Hypothalamus (tissue), 51 donors: ENCODE measurements around the gene COBL.

Source experiments
- DNase-seq, 51 donors: peaks; one replicate each; lab custom pipeline; 2025; lab: John Stamatoyannopoulos, UW

The COBL gene

DNA sequence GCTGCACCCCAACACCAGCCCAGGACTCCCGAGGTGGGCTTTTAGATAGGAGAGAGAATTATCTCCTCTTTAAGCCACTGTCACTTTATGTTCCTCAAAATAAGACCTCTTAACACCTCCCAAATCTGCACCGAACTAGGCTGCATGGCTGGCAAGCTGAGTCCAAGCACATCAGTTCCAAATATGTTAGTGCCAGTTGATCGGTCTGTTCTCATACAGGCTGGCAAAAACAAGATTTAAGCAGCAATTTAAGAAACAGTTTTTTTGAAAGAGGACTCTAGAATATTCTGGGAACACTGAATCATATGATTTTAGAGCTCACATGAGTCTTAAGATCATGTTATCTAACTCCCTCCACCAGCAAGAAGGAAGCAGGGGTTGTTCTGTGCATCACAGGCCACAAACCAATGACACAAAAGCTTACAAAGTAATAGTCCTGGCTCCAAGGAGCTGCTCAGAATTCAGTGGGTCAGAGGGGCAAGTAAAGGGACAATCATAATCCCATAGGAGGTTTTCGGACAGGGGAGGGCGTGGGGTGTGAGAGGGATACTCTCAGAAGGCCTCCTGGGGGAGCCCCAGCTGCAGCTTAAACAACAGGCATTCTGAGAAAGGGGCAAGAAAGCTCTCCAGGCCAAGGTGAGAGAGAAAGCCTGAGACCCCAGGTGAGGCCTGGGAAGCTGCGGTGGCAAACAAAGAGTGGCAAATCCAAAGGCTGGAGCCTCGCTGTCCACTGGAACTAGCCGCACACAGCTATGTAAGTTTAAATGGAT is 7.1 kb downstream of the COBL start:
- DNase-seq = no peak

DNA sequence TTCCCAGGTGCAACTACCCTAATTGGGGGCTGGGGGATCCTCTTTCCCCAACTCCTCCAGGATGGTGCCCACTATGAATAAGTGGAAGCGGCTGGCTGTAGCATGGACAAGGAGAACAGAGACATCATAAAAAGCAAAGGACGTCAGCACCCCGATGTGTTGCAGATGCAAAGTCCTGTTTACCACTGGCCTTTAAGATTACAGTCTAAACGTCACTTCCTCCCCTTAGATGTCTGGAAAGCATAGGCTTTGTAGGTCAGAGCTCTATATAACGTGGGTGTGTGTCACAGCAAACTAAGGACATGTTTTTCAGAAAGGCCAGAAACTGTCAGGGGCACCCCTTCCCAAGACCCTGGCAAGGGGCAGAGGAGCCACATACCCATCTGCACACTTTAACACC is 7.9 kb downstream of the COBL start:
- no peak for DNase-seq

GRCh38 chr7:51308265-51308664 is 8.3 kb downstream of the COBL start:
- DNase-seq = no peak

DNA sequence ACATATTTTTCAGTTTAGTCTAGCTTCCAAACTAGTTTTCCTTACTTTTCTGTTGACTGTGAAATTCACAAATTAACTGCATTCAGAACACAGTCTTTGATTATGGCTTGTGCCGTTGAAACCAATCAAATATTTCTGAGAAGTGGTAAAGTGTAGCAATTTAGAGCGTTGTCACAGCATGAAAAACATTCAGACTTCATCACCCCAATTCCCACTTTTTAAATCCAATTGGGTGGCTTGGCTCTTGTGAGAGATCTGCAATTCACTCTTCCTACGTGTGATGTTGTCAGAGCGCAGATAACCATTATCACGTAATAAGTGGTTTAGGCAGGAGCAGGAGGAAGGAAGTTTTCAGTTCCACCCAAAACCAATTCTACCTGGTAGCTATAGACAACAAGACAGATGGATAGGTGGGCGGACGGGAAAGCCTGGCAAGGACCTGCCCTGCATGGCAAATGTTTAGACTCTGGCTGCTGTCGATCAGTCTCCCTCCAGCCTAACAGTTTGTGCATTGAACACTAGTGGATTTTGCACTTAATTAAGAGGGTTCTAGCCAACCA is 8.9 kb downstream of the COBL start:
- no peak for DNase-seq

GRCh38 chr7:51306761-51307160 is 9.8 kb downstream of the COBL start:
- no peak for DNase-seq

DNA sequence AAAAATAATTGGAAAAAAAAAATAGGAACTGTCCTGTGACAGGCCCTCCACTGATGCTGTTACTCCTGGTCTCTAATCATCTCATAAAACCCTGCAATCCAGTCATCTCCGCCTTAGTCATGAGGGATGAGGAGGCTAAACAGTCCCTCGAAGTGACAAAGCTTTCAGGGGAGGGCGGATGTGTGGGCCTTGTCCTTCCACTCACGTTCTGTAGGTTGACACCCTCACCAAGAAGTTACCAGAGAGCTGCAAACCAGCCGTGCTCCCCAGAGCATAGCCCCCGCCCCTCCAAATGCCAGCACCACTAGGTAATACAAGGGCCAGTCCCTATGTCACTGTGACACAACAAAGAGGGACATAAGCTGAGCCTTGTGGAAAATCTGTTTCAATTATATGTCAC is 11.9 kb downstream of the COBL start:
- no peak for DNase-seq

GRCh38 chr7:51303142-51303525 is 13.5 kb downstream of the COBL start:
- DNase-seq = no peak

- no peak for DNase-seq
Observed at GRCh38 chr7:51301806-51302205, 14.8 kb downstream of the COBL start.

DNA sequence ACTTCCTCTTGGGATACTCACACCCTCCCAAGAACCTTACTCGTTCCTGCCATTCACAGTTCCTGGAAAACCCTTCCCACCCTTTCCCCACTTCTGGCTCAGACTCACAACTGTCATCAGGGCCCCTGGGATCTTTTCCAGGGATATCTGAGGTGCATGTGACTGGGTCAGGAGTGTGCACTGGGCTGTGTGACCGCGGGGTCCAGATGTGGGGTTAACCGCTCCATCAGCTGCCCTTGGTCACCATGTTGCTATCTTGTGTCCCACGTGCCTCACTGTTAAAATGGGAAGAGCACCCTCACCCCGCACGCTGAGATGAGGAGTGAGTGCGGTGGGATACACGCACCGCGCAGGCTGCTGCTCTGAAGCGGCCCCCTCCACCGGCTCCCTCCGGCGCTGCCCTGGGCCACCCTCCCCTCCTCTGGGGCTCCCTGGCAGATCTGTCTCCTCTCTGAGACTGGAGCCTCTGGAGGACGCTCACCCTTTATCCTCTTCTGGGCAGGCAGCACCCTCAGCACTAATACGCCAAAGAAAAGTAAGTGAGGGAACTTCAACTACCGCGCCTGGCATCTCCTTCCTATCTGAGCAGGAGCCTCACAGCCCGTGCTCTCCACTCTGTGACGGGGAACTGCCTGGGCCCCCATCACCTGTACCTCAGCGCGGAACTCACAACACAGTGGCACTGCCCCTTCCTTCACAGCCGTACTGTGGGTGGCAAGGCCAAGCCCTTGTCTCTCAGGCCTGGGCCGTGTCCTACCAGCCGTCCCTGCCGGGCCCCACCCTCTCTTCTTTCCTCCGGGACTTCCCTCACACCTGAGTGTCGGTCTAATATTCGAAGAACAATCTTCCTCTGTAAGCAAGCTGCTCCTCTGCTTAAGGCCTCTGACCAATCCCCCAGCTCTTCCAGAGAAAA is 15.6 kb downstream of the COBL start:
- no peak for DNase-seq

DNA sequence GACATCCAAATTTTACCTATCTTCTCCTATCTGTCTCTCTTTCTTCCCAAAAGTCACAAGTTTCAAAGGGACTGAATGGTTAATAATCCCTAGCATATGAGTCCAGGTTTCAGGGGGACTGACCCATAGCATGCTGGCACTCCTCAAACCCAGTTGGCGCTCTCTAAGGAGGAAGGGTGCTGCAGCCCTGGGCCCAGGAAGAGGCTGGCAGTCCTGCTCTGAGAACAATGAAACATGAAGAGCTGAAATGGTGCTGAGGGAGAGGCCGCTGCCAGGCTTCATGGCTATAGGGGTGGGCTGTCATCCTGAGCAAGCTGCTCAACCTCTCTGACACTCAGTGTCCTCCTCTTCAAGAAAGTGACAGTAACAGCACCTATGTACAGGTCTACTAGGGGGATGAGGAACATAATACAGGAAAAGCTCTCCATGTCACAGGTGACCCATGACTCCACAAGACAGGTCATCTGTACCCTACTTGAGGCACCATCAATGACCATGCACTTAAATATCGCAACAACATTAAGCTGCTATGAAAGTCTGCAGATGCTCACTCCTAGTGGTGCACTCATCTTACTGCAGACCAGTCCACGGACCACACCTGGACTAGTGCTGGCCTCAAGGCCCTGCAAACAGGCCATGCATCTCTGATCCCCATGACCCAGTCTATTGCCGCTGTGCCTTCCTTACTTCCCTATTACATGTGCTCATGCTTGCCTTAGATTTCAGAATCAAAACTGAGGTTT is 17.0 kb downstream of the COBL start:
- no peak for DNase-seq

DNA sequence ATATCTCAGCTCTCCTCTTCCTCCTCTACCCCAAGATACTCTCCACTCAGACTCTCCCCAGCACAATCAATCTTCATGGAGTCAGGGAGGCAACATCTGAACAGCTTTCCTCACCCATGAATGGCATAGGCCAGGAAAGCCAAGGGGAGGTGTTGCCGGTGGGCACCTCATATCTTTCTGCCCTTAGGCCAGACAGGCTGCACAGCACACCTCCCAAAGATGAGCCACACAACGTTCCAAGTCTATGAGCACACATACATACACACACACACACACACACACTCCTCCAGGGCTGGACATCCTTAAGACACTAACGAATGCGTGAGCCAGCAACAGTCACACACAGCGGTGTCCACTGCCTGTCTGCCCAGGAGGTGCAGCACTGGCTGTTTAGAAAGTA is 17.7 kb downstream of the COBL start:
- no peak for DNase-seq

DNA sequence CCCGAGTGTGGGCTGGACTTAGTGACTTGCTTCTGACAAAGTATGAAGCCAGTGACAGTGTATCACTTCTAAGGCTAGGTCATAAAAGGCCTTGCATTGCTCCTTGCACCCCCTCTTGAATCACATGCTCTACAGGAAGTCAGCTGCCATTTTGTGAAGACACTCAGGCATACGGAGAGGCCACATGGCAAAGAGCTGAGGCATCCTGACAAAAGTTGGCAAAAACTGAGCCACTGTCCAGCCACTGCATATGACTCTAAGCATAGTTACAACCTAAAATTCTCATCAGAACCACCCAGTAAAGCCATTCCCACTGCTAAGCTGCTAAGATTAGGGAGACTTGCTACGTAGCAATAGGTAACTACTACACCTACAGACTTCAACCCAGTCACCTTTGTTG is 18.6 kb downstream of the COBL start:
- no peak for DNase-seq

DNA sequence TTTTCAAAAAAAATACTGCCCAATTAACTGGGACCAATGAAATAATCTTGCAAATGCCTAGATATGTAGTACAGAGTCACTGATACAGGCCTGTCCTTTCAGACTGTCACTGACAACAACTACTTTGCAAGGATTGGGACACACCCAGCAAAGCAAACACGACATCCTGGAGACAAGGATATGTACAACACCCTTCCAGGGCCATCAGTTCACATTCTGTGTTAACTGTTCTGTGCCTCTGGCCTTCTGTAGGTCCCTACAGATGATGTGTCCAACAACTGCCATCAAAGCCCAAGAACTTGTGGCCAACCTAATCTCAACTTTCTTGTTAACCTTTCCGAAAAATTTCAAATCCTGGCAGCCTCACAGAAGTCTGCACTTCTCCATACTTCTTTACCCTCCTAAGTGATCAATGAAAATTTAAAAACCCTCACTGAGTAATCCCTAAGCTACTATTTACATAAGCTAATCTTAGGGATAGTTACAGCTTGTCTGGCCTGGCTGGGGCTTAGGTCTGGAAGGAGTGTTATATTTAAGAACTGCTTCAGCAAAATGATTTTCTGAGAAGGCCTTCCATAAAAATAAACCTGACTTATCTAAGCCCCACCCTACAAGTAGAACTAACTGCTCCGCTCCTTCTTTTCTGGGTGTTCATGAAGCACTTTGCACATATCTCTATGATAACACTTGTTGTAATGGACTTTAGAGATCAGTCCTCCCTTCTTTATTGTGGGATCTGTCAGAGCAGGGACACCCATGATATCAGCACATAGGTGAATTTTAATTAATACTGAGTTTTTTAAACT is 21.0 kb downstream of the COBL start:
- no peak for DNase-seq

DNA sequence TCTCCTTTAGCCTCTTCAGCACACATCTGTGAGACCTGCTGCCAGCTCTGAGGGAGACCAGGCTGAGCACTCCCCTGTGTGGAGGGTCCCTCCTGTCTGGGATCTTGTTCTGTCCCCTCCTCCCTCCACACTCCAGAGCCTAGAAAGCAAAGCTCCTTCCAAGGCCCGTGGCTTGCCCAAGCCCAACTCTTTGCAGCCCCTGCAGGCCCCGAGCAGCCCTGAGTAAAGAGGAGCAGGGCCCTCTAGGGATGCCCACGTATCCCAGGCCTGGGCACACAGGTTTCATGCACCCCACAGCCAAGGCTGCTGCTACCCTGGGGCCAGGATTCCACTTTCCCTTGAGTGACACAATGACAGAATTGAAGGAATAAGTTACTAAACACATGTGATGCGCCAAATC is 24.0 kb downstream of the COBL start:
- no peak for DNase-seq

- DNase-seq = no peak
Observed at GRCh38 chr7:51290702-51291540, 25.7 kb downstream of the COBL start.

GRCh38 chr7:51290304-51290637 is 26.3 kb downstream of the COBL start:
- DNase-seq = no peak

DNA sequence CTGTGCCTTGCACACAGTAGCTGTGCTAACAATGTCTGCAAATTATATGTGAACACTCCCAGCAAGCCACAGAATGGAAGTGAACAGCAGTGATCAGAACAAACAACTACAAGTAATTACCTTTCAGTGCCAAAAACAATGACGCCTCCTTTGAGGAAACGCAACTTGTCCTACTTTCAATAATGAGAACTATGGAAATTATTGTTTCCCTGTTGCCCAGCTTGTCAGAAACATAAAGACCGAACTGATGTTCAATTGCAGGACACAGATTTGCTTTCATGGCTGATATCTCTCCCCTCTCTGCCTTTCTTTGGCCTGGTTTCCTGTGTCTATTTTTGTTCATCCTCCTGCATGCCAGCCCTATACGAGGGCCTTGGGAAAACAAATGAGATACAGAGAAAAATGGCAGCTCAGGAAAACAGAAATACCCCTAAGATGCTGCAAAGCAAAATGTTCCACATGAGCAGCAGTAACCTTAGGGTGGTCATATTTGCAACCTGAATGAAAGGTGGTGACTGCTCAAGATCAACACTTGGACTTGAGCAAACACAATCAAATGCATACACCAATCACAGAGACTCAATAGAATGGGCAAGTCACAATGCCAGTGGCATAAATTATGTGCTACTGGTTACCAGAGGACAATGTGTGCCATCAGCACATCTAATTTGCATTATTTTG is 26.8 kb downstream of the COBL start:
- DNase-seq = no peak

DNA sequence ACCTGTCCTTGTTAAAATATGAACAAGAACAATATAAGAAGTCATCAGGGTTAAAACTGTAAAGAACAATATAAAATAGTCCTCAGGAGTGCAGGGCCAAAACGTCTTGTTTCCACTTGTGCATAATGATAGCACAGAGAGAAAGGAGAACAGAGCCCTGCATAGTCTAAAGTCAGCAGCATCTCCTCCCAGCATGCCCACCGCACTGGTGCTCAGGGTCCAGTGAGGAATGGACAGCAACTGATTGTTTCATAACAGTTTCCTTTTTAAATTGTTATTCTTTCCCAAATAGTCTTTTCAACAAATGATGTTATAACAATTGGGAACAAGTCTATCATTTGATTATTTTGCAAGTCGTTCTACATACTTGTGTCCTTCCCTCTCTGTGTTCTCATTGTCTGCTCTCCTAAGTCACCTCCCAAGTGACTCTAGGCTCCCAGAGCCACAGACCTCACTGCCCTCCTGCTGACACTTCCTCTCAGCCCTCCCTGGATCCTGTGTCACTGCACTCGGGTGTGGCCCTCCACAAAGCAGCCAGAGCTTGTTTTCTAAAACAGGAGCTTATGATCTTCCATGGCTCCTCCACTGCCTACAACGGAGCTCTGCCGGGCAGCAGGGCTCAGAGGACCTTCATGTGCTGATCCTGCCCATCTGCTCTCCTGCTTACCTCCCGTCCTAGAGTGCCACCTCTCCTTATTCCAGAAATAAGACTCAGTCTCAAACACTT is 27.6 kb downstream of the COBL start:
- DNase-seq = peak in 1 of 51 donors; percentile 36
